NT2/D1 (cell line): ENCODE results near the gene NELL2.

Experiments
- YY1 ChIP-seq: IDR thresholded peaks from 2 replicates; pipeline ENCODE4 v1.6.1; 2011; ENCODE audit not compliant: insufficient read length, insufficient read depth
- ZNF274 ChIP-seq: IDR thresholded peaks from 2 replicates; pipeline ENCODE4 v1.6.1; 2011; ENCODE audit warnings: mild to moderate bottlenecking, low read depth, low read length

GRCh38 chr12:44502681-44503080 is 373.4 kb downstream of the NELL2 start:
- TF ChIP-seq YY1 (no peak), ZNF274 (no peak)
